ENCODE results near the gene TM9SF4.

The TM9SF4 gene

DNA sequence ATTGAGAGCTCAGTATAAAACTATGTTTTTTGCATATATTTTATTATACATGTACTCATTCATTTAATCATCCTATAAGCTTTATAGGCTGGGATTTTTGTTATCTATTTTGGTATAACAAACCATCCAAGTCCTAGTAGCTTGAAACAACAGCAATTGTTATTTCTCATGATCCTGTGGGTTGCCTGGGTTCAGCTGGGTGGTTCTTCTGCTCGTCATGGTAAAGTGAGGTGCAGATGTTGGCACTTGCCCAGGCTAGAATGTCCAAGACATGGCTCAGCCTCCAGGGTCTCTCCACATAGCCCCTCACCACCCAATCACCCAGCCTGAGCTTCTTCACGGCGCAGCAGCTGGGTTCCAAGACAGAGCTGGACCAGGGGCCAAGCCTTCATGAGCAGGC lies 20.8 kb upstream of the TM9SF4 start:
- H3K4me3 ChIP-seq (replicated peaks; ENCODE audit: low read depth, low read length), result no peak overlapping the region
- no peak for DNase-seq (ENCODE audit: extremely low read depth, low read depth)
- TF ChIP-seq, protein P1, sequence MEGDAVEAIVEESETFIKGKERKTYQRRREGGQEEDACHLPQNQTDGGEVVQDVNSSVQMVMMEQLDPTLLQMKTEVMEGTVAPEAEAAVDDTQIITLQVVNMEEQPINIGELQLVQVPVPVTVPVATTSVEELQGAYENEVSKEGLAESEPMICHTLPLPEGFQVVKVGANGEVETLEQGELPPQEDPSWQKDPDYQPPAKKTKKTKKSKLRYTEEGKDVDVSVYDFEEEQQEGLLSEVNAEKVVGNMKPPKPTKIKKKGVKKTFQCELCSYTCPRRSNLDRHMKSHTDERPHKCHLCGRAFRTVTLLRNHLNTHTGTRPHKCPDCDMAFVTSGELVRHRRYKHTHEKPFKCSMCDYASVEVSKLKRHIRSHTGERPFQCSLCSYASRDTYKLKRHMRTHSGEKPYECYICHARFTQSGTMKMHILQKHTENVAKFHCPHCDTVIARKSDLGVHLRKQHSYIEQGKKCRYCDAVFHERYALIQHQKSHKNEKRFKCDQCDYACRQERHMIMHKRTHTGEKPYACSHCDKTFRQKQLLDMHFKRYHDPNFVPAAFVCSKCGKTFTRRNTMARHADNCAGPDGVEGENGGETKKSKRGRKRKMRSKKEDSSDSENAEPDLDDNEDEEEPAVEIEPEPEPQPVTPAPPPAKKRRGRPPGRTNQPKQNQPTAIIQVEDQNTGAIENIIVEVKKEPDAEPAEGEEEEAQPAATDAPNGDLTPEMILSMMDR (IDR thresholded peaks at IDR 0.05; ENCODE audit: low read depth, low read length, missing control alignments), result no peak

DNA sequence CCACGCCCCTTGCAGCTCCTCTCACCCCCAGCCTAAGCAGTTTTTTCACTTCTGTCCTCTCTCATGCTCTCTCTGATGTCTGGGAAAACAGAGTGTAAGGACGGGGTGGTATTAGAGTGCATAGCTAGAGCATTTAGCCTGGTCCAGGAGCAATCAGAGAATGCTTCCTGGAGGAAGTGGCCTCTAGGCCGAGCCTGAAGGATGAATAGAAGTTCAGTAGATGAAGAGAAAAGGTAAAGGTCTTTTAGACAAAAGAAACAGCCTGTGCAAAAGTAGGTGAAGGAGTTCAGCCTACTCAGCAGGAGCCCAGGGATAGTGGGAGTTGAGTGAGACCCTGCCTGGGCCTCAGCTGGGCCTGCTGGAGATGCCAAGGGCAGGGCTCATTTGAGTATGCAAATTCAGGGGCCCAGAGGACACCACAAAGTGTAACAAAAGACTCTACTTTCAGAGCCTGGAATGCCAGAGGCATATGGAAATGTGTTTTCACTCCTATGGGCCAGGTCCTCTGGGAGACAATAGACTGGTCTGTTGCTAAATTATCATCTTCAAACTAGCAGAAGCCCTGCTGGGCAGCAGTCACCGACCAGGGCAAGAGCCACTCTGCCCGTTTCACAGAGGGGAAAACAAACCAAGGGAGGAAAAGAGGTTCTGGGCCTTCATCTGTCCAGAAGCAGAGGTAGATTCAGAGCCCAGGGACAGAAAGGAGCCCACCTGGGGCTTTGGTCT lies 19.7 kb upstream of the TM9SF4 start:
- H3K4me3 ChIP-seq (replicated peaks; ENCODE audit: low read depth, low read length), result no peak overlapping the region
- DNase-seq (ENCODE audit: extremely low read depth, low read depth), result no peak
- TF ChIP-seq, protein P1 (IDR thresholded peaks at IDR 0.05; ENCODE audit: low read depth, low read length, missing control alignments), result no peak

DNA sequence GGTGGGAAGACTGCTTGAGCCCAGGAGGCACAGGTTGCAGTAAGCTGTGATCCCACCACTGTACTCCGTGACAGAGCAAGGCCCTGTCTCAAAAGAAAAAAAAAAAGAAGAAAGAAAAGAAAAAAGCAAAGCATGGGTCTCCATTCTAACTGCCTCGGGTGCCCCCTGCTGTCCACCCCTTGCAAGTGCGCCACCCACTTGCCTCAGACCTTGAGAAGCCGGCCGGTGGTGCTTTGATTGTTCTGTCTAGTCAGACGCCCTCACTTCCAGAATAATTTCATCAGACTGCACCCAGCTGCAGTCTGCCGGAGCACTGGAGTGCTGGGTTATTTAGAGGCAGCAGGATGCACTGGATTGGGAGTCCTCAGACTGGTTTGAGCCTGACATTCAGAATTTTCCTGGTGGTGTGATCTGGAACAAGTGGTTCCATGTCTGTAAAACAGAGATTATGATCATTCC lies 17.6 kb upstream of the TM9SF4 start:
- H3K4me3 ChIP-seq (replicated peaks; ENCODE audit: low read depth, low read length), result no peak overlapping the region
- no peak for DNase-seq (ENCODE audit: extremely low read depth, low read depth)
- TF ChIP-seq, protein P1 (IDR thresholded peaks at IDR 0.05; ENCODE audit: low read depth, low read length, missing control alignments), result peak; percentile 93

DNA sequence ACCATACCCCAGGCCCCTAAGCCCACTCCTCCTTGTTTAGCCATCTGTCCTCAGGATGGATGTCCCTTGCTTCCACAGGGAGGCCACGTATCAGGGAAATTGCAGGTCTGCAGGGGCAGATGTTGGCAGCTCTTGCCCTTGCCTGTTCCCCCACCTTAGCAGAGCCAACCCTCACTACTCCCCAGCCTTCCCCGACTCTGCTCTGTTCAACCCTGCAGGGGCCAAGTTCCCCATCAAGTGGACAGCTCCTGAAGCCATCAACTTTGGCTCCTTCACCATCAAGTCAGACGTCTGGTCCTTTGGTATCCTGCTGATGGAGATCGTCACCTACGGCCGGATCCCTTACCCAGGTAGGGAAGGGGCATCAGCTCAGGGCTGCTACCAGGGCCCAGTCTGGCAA lies 10.7 kb upstream of the TM9SF4 start:
- H3K4me3 ChIP-seq (replicated peaks; ENCODE audit: low read depth, low read length), result no peak overlapping the region
- TF ChIP-seq, protein P1 (IDR thresholded peaks at IDR 0.05; ENCODE audit: low read depth, low read length, missing control alignments), result no peak
- DNase-seq (ENCODE audit: extremely low read depth, low read depth), result no peak

DNA sequence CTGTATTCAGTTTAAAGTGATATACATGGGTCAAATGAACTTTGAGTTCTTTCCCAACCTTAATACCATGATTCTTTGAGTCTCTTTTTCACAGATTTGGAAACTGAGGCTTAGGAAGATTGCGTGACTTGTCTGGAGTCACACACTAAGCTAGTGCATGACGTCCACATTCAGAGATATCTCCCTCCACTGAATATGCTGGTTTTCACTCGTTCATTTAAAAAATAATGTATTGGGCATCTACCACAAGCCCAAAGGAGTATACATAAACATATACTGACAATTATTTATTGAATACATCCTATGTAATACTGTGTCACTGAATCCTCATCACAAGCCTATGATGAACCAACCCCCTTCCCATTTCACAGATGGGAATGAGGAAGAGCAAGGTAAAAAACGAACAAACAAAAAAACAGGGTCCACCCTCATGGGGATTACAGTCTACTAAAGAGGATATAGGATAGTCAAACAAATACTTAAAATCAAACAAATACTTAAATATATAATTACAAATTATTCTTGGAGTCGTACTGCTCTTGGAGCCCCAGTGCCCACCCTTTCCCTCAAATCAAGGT lies 611 bp upstream of the TM9SF4 start:
- peak overlapping the region; percentile 99 for H3K4me3 ChIP-seq (replicated peaks; ENCODE audit: low read depth, low read length)
- TF ChIP-seq, protein P1 (IDR thresholded peaks at IDR 0.05; ENCODE audit: low read depth, low read length, missing control alignments), result no peak
- DNase-seq (ENCODE audit: extremely low read depth, low read depth), result no peak

DNA sequence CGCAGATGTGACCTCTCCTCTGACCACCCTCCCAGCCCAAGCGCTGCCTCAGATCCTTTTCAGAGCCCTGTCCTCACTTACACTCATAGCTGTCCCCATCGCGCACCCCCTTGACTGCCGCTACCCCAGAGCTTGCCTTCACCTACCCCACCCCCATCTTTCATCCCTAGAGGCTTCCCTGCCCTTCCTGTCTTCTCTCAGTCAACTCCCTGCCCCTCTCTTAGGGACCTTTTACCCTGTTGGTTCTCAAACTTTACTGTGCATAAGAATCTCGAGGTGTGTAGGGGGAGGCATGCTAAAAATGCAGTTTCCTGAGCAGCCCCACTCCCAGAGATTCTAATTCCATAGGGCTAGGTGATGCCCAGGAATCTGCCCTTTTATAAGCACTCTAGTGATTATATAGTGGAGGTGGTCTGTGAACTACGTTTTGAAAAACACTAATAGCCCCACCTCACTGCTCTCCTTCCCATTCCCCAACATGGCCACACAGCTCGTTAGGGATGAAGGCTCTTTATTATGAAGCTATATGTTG lies 725 bp downstream of the TM9SF4 start:
- TF ChIP-seq, protein P1 (IDR thresholded peaks at IDR 0.05; ENCODE audit: low read depth, low read length, missing control alignments), result no peak
- no peak for DNase-seq (ENCODE audit: extremely low read depth, low read depth)
- peak overlapping the region; percentile 99 for H3K4me3 ChIP-seq (replicated peaks; ENCODE audit: low read depth, low read length)

Data from HFF-Myc (cell line).